Measurements from ENCODE around the gene EPHA8. TPM values are rescaled to one million over a fixed set of nuclear protein-coding genes. Genes with fewer than 3 reads are reported as not detected.

The EPHA8 gene
- total RNA-seq, 1 experiment from 2014 or later = 3.8 TPM

GRCh38 chr1:22619252-22619651 lies 56.0 kb downstream of the EPHA8 start:
- Mint-ChIP-seq H3K4me3 (no peak overlapping the region), H3K27ac (no peak overlapping the region), H3K9me3 (no peaks in the 10 kb centered on the region), H3K27me3 (ENCODE audit: low read depth) (no peaks in the 10 kb centered on the region), H3K36me3 (no peaks in the 10 kb centered on the region), H3K4me1 (no peaks in the 10 kb centered on the region)
- TF ChIP-seq TP53 (CRISPR knock-in tag; IDR thresholded peaks at IDR 0.05) (no peak), MYBL2 (CRISPR knock-in tag; IDR thresholded peaks at IDR 0.05) (no peak), CTCF (IDR thresholded peaks at IDR 0.05) (no peak), ZNF121 (CRISPR knock-in tag; IDR thresholded peaks at IDR 0.05) (no peak), TEAD1 (CRISPR knock-in tag; IDR thresholded peaks at IDR 0.05) (no peak), GRHL2 (CRISPR knock-in tag; IDR thresholded peaks at IDR 0.05; ENCODE audit: insufficient replicate concordance, severe bottlenecking) (no peak)
- TF ChIP-seq, protein P1, sequence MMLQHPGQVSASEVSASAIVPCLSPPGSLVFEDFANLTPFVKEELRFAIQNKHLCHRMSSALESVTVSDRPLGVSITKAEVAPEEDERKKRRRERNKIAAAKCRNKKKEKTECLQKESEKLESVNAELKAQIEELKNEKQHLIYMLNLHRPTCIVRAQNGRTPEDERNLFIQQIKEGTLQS (CRISPR knock-in tag; conservative IDR thresholded peaks at IDR 0.05) = no peak
- TF ChIP-seq, protein P2, sequence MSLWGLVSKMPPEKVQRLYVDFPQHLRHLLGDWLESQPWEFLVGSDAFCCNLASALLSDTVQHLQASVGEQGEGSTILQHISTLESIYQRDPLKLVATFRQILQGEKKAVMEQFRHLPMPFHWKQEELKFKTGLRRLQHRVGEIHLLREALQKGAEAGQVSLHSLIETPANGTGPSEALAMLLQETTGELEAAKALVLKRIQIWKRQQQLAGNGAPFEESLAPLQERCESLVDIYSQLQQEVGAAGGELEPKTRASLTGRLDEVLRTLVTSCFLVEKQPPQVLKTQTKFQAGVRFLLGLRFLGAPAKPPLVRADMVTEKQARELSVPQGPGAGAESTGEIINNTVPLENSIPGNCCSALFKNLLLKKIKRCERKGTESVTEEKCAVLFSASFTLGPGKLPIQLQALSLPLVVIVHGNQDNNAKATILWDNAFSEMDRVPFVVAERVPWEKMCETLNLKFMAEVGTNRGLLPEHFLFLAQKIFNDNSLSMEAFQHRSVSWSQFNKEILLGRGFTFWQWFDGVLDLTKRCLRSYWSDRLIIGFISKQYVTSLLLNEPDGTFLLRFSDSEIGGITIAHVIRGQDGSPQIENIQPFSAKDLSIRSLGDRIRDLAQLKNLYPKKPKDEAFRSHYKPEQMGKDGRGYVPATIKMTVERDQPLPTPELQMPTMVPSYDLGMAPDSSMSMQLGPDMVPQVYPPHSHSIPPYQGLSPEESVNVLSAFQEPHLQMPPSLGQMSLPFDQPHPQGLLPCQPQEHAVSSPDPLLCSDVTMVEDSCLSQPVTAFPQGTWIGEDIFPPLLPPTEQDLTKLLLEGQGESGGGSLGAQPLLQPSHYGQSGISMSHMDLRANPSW (CRISPR knock-in tag; conservative IDR thresholded peaks at IDR 0.05; ENCODE audit: low read depth) = no peak
- TF ChIP-seq, protein P3, sequence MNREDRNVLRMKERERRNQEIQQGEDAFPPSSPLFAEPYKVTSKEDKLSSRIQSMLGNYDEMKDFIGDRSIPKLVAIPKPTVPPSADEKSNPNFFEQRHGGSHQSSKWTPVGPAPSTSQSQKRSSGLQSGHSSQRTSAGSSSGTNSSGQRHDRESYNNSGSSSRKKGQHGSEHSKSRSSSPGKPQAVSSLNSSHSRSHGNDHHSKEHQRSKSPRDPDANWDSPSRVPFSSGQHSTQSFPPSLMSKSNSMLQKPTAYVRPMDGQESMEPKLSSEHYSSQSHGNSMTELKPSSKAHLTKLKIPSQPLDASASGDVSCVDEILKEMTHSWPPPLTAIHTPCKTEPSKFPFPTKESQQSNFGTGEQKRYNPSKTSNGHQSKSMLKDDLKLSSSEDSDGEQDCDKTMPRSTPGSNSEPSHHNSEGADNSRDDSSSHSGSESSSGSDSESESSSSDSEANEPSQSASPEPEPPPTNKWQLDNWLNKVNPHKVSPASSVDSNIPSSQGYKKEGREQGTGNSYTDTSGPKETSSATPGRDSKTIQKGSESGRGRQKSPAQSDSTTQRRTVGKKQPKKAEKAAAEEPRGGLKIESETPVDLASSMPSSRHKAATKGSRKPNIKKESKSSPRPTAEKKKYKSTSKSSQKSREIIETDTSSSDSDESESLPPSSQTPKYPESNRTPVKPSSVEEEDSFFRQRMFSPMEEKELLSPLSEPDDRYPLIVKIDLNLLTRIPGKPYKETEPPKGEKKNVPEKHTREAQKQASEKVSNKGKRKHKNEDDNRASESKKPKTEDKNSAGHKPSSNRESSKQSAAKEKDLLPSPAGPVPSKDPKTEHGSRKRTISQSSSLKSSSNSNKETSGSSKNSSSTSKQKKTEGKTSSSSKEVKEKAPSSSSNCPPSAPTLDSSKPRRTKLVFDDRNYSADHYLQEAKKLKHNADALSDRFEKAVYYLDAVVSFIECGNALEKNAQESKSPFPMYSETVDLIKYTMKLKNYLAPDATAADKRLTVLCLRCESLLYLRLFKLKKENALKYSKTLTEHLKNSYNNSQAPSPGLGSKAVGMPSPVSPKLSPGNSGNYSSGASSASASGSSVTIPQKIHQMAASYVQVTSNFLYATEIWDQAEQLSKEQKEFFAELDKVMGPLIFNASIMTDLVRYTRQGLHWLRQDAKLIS (CRISPR knock-in tag; IDR thresholded peaks at IDR 0.05; ENCODE audit: borderline replicate concordance) = no peak
- DNase-seq (ENCODE audit: low spot score) (no peak), ATAC-seq (no peak)
- CTCF ChIA-PET = interaction anchor here (1.5 kb wide), 1 partner anchor 91 kb away, joined by 4 read pairs; no protein-coding TSS in a partner anchor
- POLR2A ChIA-PET = no interaction called here

- CTCF ChIA-PET = no interaction called here
- H3K4me1 Mint-ChIP-seq = no peaks in the 10 kb centered on the region
Observed at GRCh38 chr1:22619798-22620197, 56.5 kb downstream of the EPHA8 start.

More at GRCh38 chr1:22619798-22620197, 56.5 kb downstream of the EPHA8 start:
- Mint-ChIP-seq H3K27ac (no peak overlapping the region), H3K27me3 (ENCODE audit: low read depth) (no peaks in the 10 kb centered on the region), H3K4me3 (no peak overlapping the region), H3K36me3 (no peaks in the 10 kb centered on the region), H3K9me3 (no peaks in the 10 kb centered on the region)
- DNase-seq (ENCODE audit: low spot score) (no peak), ATAC-seq (no peak)
- TF ChIP-seq RELA (CRISPR knock-in tag; IDR thresholded peaks at IDR 0.05; ENCODE audit: borderline replicate concordance) (no peak), E2F1 (CRISPR knock-in tag; IDR thresholded peaks at IDR 0.05) (no peak), EMX1 (CRISPR knock-in tag; IDR thresholded peaks at IDR 0.05) (no peak), TEAD1 (CRISPR knock-in tag; IDR thresholded peaks at IDR 0.05) (no peak), SMAD4 (CRISPR knock-in tag; IDR thresholded peaks at IDR 0.05) (no peak), TCF7 (CRISPR knock-in tag; IDR thresholded peaks at IDR 0.05; ENCODE audit: low read depth) (no peak), ELF4 (CRISPR knock-in tag; IDR thresholded peaks at IDR 0.05; ENCODE audit: low read depth) (no peak), KAT7 (CRISPR knock-in tag; IDR thresholded peaks at IDR 0.05; ENCODE audit: borderline replicate concordance) (no peak), ATF1 (CRISPR knock-in tag; IDR thresholded peaks at IDR 0.05) (no peak), GTF2I (CRISPR knock-in tag; conservative IDR thresholded peaks at IDR 0.05) (no peak), OVOL2 (CRISPR knock-in tag; IDR thresholded peaks at IDR 0.05; ENCODE audit: borderline replicate concordance) (no peak), ESRRA (CRISPR knock-in tag; IDR thresholded peaks at IDR 0.05; ENCODE audit: borderline replicate concordance) (no peak), ZSCAN18 (CRISPR knock-in tag; IDR thresholded peaks at IDR 0.05) (no peak), RORB (CRISPR knock-in tag; IDR thresholded peaks at IDR 0.05) (no peak), IRF2 (CRISPR knock-in tag; IDR thresholded peaks at IDR 0.05; ENCODE audit: borderline replicate concordance, low read depth) (no peak), GRHL2 (CRISPR knock-in tag; IDR thresholded peaks at IDR 0.05; ENCODE audit: insufficient replicate concordance, severe bottlenecking) (no peak)
- POLR2A ChIA-PET = no interaction called here
